HCT116 (cell line): ENCODE measurements around the gene PPHLN1. TPM values are rescaled to one million over a fixed set of nuclear protein-coding genes. Genes with fewer than 3 reads are reported as not detected.

Experiments used
- ATAC-seq: fragments of 200-7000 bp; cut with Tn5 transposase; 2 replicates; pipeline ENCODE4 v1.9.1; 2020; ENCODE audit warnings: mild to moderate bottlenecking, moderate library complexity
- BruUV-seq: library from RNA; stranded (reverse); fragments of 400-500 nt; replicated peaks from 2 replicates; lab custom pipeline; 2021; lab: Mats Ljungman, UMichigan
- CTCF ChIA-PET: fragments of 300-600 bp; sonication (Branson Sonifier 250); formaldehyde crosslinking; loops from one replicate; lab custom pipeline; 2021; ENCODE audit warnings: antibody characterized with exemption; lab: Charles Lee
- POLR2A ChIA-PET: fragments of 300-600, 350-600 bp; sonication (Branson Sonifier 250); formaldehyde crosslinking; loops from one replicate; lab custom pipeline; 2021; ENCODE audit warnings: antibody characterized with exemption; lab: Charles Lee
- RAD21 ChIA-PET, 2 experiments: fragments of 300-600 bp; sonication (Branson Sonifier 250); formaldehyde crosslinking; loops; one replicate each; lab custom pipeline; 2023; ENCODE audit warnings: low total read pairs in 2 of 2; ENCODE audit not compliant: uncharacterized antibody in 2 of 2, unreplicated experiment in 2 of 2, low non-redundant PET in 1 of 2; lab: Charles Lee
- DNase-seq: peaks from one replicate; pipeline ENCODE4 v3.0.0-alpha.2; 2010; ENCODE audit warnings: low read depth, low spot score
- H2AFZ ChIP-seq: fragments of 200-600 bp; shearing (Covaris generic), sonication (generic); 2 replicates; pipeline ENCODE4 v1.6.1; 2017; ENCODE audit warnings: low read depth, mixed run types, mixed read lengths, antibody characterized with exemption, low read length; ENCODE audit not compliant: poor library complexity, severe bottlenecking
- H3K27ac ChIP-seq: 2 replicates; pipeline ENCODE4 v1.5.1; 2012; ENCODE audit warnings: low read depth, low read length
- H3K27me3 ChIP-seq: fragments of 200-600 bp; sonication (generic); 2 replicates; pipeline ENCODE4 v1.6.1; 2016; ENCODE audit warnings: mixed run types, low read length, mixed read lengths; ENCODE audit not compliant: insufficient read depth
- H3K36me3 ChIP-seq, 2 experiments: fragments of 200-500 bp in 1 of 2; fragments of 200-600 bp in 1 of 2; sonication (Bioruptor generic) in 1 of 2; sonication (generic) in 1 of 2; 2 replicates each; pipeline versions ENCODE4 v1.5.1 to v1.6.1; 2014 to 2016; ENCODE audit warnings: low read length in 2 of 2, inconsistent platforms in 1 of 2, mixed read lengths in 1 of 2, mixed run types in 1 of 2; ENCODE audit not compliant: insufficient read depth in 2 of 2, control insufficient read depth in 1 of 2
- H3K4me1 ChIP-seq, 2 experiments: fragments of 200-600 bp in 1 of 2; sonication (generic) in 1 of 2; 2 replicates each; pipeline versions ENCODE4 v1.5.1 to v1.6.1; 2012 to 2017; ENCODE audit warnings: low read length in 2 of 2, inconsistent platforms in 1 of 2, mild to moderate bottlenecking in 1 of 2, mixed read lengths in 1 of 2, mixed run types in 1 of 2, moderate library complexity in 1 of 2; ENCODE audit not compliant: insufficient read depth in 2 of 2, control insufficient read depth in 1 of 2
- H3K4me2 ChIP-seq: fragments of 200-600 bp; sonication (generic); 2 replicates; pipeline ENCODE4 v1.6.1; 2017; ENCODE audit warnings: mixed run types, low read length, mixed read lengths
- H3K4me3 ChIP-seq, 2 experiments: fragments of 200-600 bp in 1 of 2; sonication (generic) in 1 of 2; replicated peaks in 1 of 2; 2 replicates each; pipeline ENCODE4 v1.5.1; 2011 to 2016; ENCODE audit warnings: low read length in 2 of 2, control low read depth in 1 of 2, low read depth in 1 of 2, mild to moderate bottlenecking in 1 of 2, mixed read lengths in 1 of 2, mixed run types in 1 of 2
- H3K79me2 ChIP-seq: fragments of 200-600 bp; sonication (generic); 2 replicates; pipeline ENCODE4 v1.6.1; 2017; ENCODE audit warnings: mild to moderate bottlenecking, mixed run types, low read length, moderate library complexity, mixed read lengths; ENCODE audit not compliant: insufficient read depth
- H3K9ac ChIP-seq: fragments of 200-600 bp; sonication (generic); 2 replicates; pipeline ENCODE4 v1.6.1; 2016; ENCODE audit warnings: low read length, mixed read lengths
- H3K9me2 ChIP-seq: fragments of 200-600 bp; sonication (generic), shearing (Covaris generic); 2 replicates; pipeline ENCODE4 v1.6.1; 2017; ENCODE audit warnings: mixed run types, mild to moderate bottlenecking, moderate library complexity; ENCODE audit not compliant: insufficient read depth
- H3K9me3 ChIP-seq, 2 experiments: fragments of 200-500 bp in 1 of 2; fragments of 200-600 bp in 1 of 2; sonication (Bioruptor generic) in 1 of 2; sonication (generic) in 1 of 2; 2 replicates each; pipeline ENCODE4 v1.6.1; 2014 to 2017; ENCODE audit warnings: low read length in 2 of 2, mixed read lengths in 2 of 2, inconsistent platforms in 1 of 2, low read depth in 1 of 2, mild to moderate bottlenecking in 1 of 2, mixed run types in 1 of 2, moderate library complexity in 1 of 2; ENCODE audit not compliant: control insufficient read depth in 1 of 2, insufficient read depth in 1 of 2
- H4K20me1 ChIP-seq: fragments of 200-600 bp; sonication (generic), shearing (Covaris generic); 2 replicates; pipeline ENCODE4 v1.6.1; 2017; ENCODE audit warnings: mixed run types, mild to moderate bottlenecking, moderate library complexity; ENCODE audit not compliant: insufficient read depth
- ATF3 ChIP-seq: IDR thresholded peaks from 2 replicates; pipeline ENCODE4 v1.6.1; 2012
- ELF1 ChIP-seq: IDR thresholded peaks from 2 replicates; pipeline ENCODE4 v1.6.1; 2012; ENCODE audit warnings: low read depth, borderline replicate concordance
- EZH2 ChIP-seq: fragments of 200-600 bp; sonication (generic); IDR thresholded peaks from 2 replicates; pipeline ENCODE4 v1.6.1; 2017; ENCODE audit warnings: antibody characterized with exemption, mixed run types
- POLR2AphosphoS5 ChIP-seq: IDR thresholded peaks from 2 replicates; pipeline ENCODE4 v1.6.1; 2011; ENCODE audit warnings: mild to moderate bottlenecking, low read depth, low read length, moderate library complexity
- RAD21 ChIP-seq: IDR thresholded peaks from 2 replicates; pipeline ENCODE4 v1.6.1; 2012; ENCODE audit warnings: low read depth, mild to moderate bottlenecking
- REST ChIP-seq: IDR thresholded peaks from 2 replicates; pipeline ENCODE4 v1.6.1; 2012; ENCODE audit warnings: low read depth
- SIN3A ChIP-seq: IDR thresholded peaks from 2 replicates; pipeline ENCODE4 v1.6.1; 2012; ENCODE audit warnings: low read depth
- SP1 ChIP-seq: IDR thresholded peaks from 2 replicates; pipeline ENCODE4 v1.6.1; 2012; ENCODE audit warnings: low read depth
- SRF ChIP-seq: IDR thresholded peaks from 2 replicates; pipeline ENCODE4 v1.6.1; 2012; ENCODE audit warnings: low read depth
- YY1 ChIP-seq: IDR thresholded peaks from 2 replicates; pipeline ENCODE4 v1.6.1; 2011; ENCODE audit warnings: low read length, low read depth, moderate library complexity, mild to moderate bottlenecking; ENCODE audit not compliant: insufficient replicate concordance; ENCODE audit errors: extremely low read depth
- ZBTB33 ChIP-seq: IDR thresholded peaks from 2 replicates; pipeline ENCODE4 v1.6.1; 2011; ENCODE audit warnings: mild to moderate bottlenecking, low read length, moderate library complexity; ENCODE audit not compliant: insufficient replicate concordance; ENCODE audit errors: extremely low read depth
- ZFX ChIP-seq: fragments of 450-650 bp; IDR thresholded peaks from 2 replicates; pipeline ENCODE4 v1.6.1; 2017
- intact Hi-C: fragments of 100-400 bp; cut with micrococcal nuclease; formaldehyde crosslinking; loops from 2 replicates; pipeline ENCODE4 v1.10.0; 2022
- total RNA-seq: library from RNA; stranded (reverse); gene quantifications from one replicate; pipeline ENCODE4 v1.2.1, GENCODE V29; 2021; ENCODE audit not compliant: unreplicated experiment

The PPHLN1 gene
- total RNA-seq, 1 experiment from 2014 or later = 57.4 TPM

GRCh38 chr12:42422785-42423184 is 96.8 kb downstream of the PPHLN1 start:
- Histone ChIP-seq H3K27ac (no peak overlapping the region), H3K9me3 (no peaks in the 10 kb centered on the region), H3K27me3 (no peaks in the 10 kb centered on the region), H3K4me2 (no peak overlapping the region), H3K9ac (no peak overlapping the region), H3K79me2 (0 out of 2 replicates have a peak, but pooled peaks cover 8% of the 10 kb centered on the region)
- ChIA-PET POLR2A (no interaction called here), CTCF (interaction anchor here (1.0 kb wide), 1 partner anchor 51 kb away, joined by 3 read pairs; no protein-coding TSS in a partner anchor)
- no peak for DNase-seq
- TF ChIP-seq RAD21 (no peak), SP1 (no peak), YY1 (no peak), ELF1 (no peak), SRF (no peak), ZFX (no peak), ZBTB33 (no peak), REST (no peak), POLR2AphosphoS5 (no peak), EZH2 (no peak), ATF3 (no peak), SIN3A (no peak)
- TF ChIP-seq, all 23 proteins: peak for 0
- no peak overlapping the region for H2AFZ ChIP-seq
- RAD21 ChIA-PET = no interaction called here
- ATAC-seq = no peak
- intact Hi-C loops = no loop called here
- H3K4me3 ChIP-seq = no peak overlapping the region
- no peaks in the 10 kb centered on the region; the same call in 1 of the 2 replicates for H4K20me1 ChIP-seq
- no TSS peak for BruUV-seq
- H3K36me3 ChIP-seq = no peaks in the 10 kb centered on the region
- peaks cover 20 to 45% of the 10 kb centered on the region in 2 experiments for H3K4me1 ChIP-seq
- no peaks in the 10 kb centered on the region for H3K9me2 ChIP-seq
